GM23248 (cell line): ENCODE measurements around the gene AKIRIN2.

ENCODE experiments used
- EZH2 ChIP-seq: fragments of 200-600 bp; sonication (generic); IDR thresholded peaks from 2 replicates; pipeline ENCODE4 v1.6.1; 2018; ENCODE audit warnings: antibody characterized with exemption, mild to moderate bottlenecking; ENCODE audit not compliant: insufficient read depth, poor library complexity, severe bottlenecking
- EZH2phosphoT487 ChIP-seq: fragments of 200-600 bp; sonication (generic); IDR thresholded peaks from 2 replicates; pipeline ENCODE4 v1.6.1; 2018; ENCODE audit warnings: antibody characterized with exemption, moderate library complexity, mild to moderate bottlenecking, low read depth; ENCODE audit not compliant: insufficient read depth

- TF ChIP-seq EZH2 (no peak), EZH2phosphoT487 (no peak)
These were observed 57.0 kb downstream of the AKIRIN2 start for GRCh38 chr6:87645080-87645479.
